Measurements from ENCODE around the gene SCAPER. TPM values are rescaled to one million over a fixed set of nuclear protein-coding genes. Genes with fewer than 3 reads are reported as not detected.
"Not testable (repeated sequence)": the region's sequence is repeated elsewhere in the genome, so short reads cannot be mapped to it uniquely, and the experiment has no call there.

Gene SCAPER
- total RNA-seq, 1 donor from 2014 or later: 58.0 TPM

- peak overlapping the region; percentile 89 for H3K4me3 Mint-ChIP-seq (ENCODE audit: unreplicated experiment)
- DNase-seq: peak; percentile 34
- peak overlapping the region; percentile 78 for H3K27ac Mint-ChIP-seq (ENCODE audit: unreplicated experiment)
- H3K27me3 Mint-ChIP-seq (ENCODE audit: unreplicated experiment): no peaks in the 10 kb centered on the region
- H3K9me3 Mint-ChIP-seq (ENCODE audit: unreplicated experiment): peaks cover 3% of the 10 kb centered on the region
- H3K36me3 Mint-ChIP-seq (ENCODE audit: unreplicated experiment): no peaks in the 10 kb centered on the region
- no peak for TF ChIP-seq CTCF (IDR thresholded peaks at IDR 0.05; ENCODE audit: partially characterized antibody, unreplicated experiment)
- peaks cover 20% of the 10 kb centered on the region for H3K4me1 Mint-ChIP-seq (ENCODE audit: low read depth, unreplicated experiment)
These were observed 594.6 kb downstream of the SCAPER start for GRCh38 chr15:76310475-76311099.

- H3K4me1 Mint-ChIP-seq (ENCODE audit: low read depth, unreplicated experiment): peaks cover 20% of the 10 kb centered on the region
- H3K27me3 Mint-ChIP-seq (ENCODE audit: unreplicated experiment): no peaks in the 10 kb centered on the region
- peaks cover 3% of the 10 kb centered on the region for H3K9me3 Mint-ChIP-seq (ENCODE audit: unreplicated experiment)
- TF ChIP-seq CTCF (IDR thresholded peaks at IDR 0.05; ENCODE audit: partially characterized antibody, unreplicated experiment): no peak
- H3K36me3 Mint-ChIP-seq (ENCODE audit: unreplicated experiment): no peaks in the 10 kb centered on the region
- H3K4me3 Mint-ChIP-seq (ENCODE audit: unreplicated experiment): peak overlapping the region; percentile 89
- no peak for DNase-seq
- H3K27ac Mint-ChIP-seq (ENCODE audit: unreplicated experiment): peak overlapping the region; percentile 78
These were observed 595.4 kb downstream of the SCAPER start for GRCh38 chr15:76309601-76310330.

- Mint-ChIP-seq H3K4me1 (ENCODE audit: low read depth, unreplicated experiment) (no peaks in the 10 kb centered on the region), H3K27ac (ENCODE audit: unreplicated experiment) (no peak overlapping the region), H3K9me3 (ENCODE audit: unreplicated experiment) (no peaks in the 10 kb centered on the region), H3K27me3 (ENCODE audit: unreplicated experiment) (no peaks in the 10 kb centered on the region), H3K36me3 (ENCODE audit: unreplicated experiment) (no peaks in the 10 kb centered on the region), H3K4me3 (ENCODE audit: unreplicated experiment) (no peak overlapping the region)
- no peak for DNase-seq
- no peak for TF ChIP-seq CTCF (IDR thresholded peaks at IDR 0.05; ENCODE audit: partially characterized antibody, unreplicated experiment)
These were observed 601.2 kb downstream of the SCAPER start for GRCh38 chr15:76303909-76304308.

- H3K4me3 Mint-ChIP-seq (ENCODE audit: unreplicated experiment): no peak overlapping the region
- DNase-seq: no peak
- no peaks in the 10 kb centered on the region for H3K9me3 Mint-ChIP-seq (ENCODE audit: unreplicated experiment)
- TF ChIP-seq CTCF (IDR thresholded peaks at IDR 0.05; ENCODE audit: partially characterized antibody, unreplicated experiment): no peak
- H3K27me3 Mint-ChIP-seq (ENCODE audit: unreplicated experiment): no peaks in the 10 kb centered on the region
- H3K36me3 Mint-ChIP-seq (ENCODE audit: unreplicated experiment): no peaks in the 10 kb centered on the region
- no peak overlapping the region for H3K27ac Mint-ChIP-seq (ENCODE audit: unreplicated experiment)
- no peaks in the 10 kb centered on the region for H3K4me1 Mint-ChIP-seq (ENCODE audit: low read depth, unreplicated experiment)
These were observed 605.4 kb downstream of the SCAPER start for GRCh38 chr15:76299786-76300185.

- Mint-ChIP-seq H3K36me3 (ENCODE audit: unreplicated experiment) (no peaks in the 10 kb centered on the region), H3K9me3 (ENCODE audit: unreplicated experiment) (no peaks in the 10 kb centered on the region), H3K27me3 (ENCODE audit: unreplicated experiment) (no peaks in the 10 kb centered on the region), H3K27ac (ENCODE audit: unreplicated experiment) (no peak overlapping the region), H3K4me3 (ENCODE audit: unreplicated experiment) (no peak overlapping the region), H3K4me1 (ENCODE audit: low read depth, unreplicated experiment) (no peaks in the 10 kb centered on the region)
- TF ChIP-seq CTCF (IDR thresholded peaks at IDR 0.05; ENCODE audit: partially characterized antibody, unreplicated experiment): no peak
- DNase-seq: no peak
These were observed 606.2 kb downstream of the SCAPER start for GRCh38 chr15:76298986-76299385.

GRCh38 chr15:76297951-76298350 lies 607.2 kb downstream of the SCAPER start:
- not testable (repeated sequence) for H3K27ac Mint-ChIP-seq (ENCODE audit: unreplicated experiment); H3K36me3 Mint-ChIP-seq (ENCODE audit: unreplicated experiment); DNase-seq; H3K4me1 Mint-ChIP-seq (ENCODE audit: low read depth, unreplicated experiment); H3K27me3 Mint-ChIP-seq (ENCODE audit: unreplicated experiment); H3K4me3 Mint-ChIP-seq (ENCODE audit: unreplicated experiment); H3K9me3 Mint-ChIP-seq (ENCODE audit: unreplicated experiment)
